A673 (cell line): ENCODE data around the gene KAT2A.
"Not testable (repeated sequence)": the region's sequence is repeated elsewhere in the genome, so short reads cannot be mapped to it uniquely, and the experiment has no call there.

Source experiments
- CTCF ChIP-seq: fragments of 300-800, 200-600 bp; sonication (generic); conservative IDR thresholded peaks from 2 replicates; pipeline ENCODE4 v1.5.1; 2017; ENCODE audit warnings: low read depth, mild to moderate bottlenecking, antibody characterized with exemption, low read length, moderate library complexity, mixed read lengths
- EZH2 ChIP-seq: fragments of 200-600 bp; sonication (generic); IDR thresholded peaks from 2 replicates; pipeline ENCODE4 v1.6.1; 2017; ENCODE audit warnings: borderline replicate concordance, low read depth, mild to moderate bottlenecking, mixed read lengths, antibody characterized with exemption, low read length; ENCODE audit not compliant: poor library complexity, severe bottlenecking

- not testable (repeated sequence) for TF ChIP-seq CTCF, EZH2
Observed at GRCh38 chr17:42140690-42141089, 19.5 kb upstream of the KAT2A start.
